SK-N-MC (cell line): ENCODE results near the gene BST1.
"Not testable (repeated sequence)": the region's sequence is repeated elsewhere in the genome, so short reads cannot be mapped to it uniquely, and the experiment has no call there.

Experiments used
- EZH2 ChIP-seq: fragments of 200-600 bp; sonication (generic); IDR thresholded peaks from one replicate; pipeline ENCODE4 v1.6.1; 2017; ENCODE audit warnings: antibody characterized with exemption
- FOXP2 ChIP-seq: optimal IDR thresholded peaks from 2 replicates; pipeline ENCODE3; 2011; ENCODE audit warnings: mild to moderate bottlenecking, moderate library complexity; ENCODE audit not compliant: insufficient read depth; ENCODE audit errors: extremely low read length, control extremely low read depth
- POLR2AphosphoS5 ChIP-seq: IDR thresholded peaks from 2 replicates; pipeline ENCODE4 v1.6.1; 2012; ENCODE audit warnings: mild to moderate bottlenecking, low read depth, low read length, borderline replicate concordance

DNA sequence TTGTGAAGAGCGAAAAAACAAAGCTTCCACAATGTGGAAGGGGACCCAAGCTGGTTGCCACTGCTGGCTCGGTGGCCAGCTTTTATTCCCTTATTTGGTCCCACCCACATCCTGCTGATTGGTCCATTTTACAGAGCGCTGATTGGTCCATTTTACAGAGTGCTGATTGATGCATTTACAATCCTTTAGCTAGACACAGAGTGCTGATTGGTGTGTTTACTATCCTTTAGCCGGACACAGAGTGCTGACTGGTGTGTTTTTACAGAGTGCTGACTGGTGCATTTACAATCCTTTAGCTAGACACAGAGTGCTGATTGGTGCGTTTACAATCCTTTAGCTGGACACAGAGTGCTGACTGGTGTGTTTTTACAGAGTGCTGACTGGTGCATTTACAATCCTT is 30.2 kb downstream of the BST1 start:
- not testable (repeated sequence) for TF ChIP-seq EZH2, POLR2AphosphoS5, FOXP2
